GM06990 (cell line): ENCODE data around the gene SRPK1.

Source experiments
- DNase-seq: peaks from one replicate; pipeline ENCODE4 v3.0.0-alpha.2; 2011; ENCODE audit not compliant: insufficient read length; ENCODE audit errors: extremely low read depth
- H3K27me3 ChIP-seq: replicated peaks from 2 replicates; pipeline ENCODE4 v1.6.0; 2011; ENCODE audit warnings: low read length; ENCODE audit not compliant: control insufficient read depth, insufficient read depth
- H3K36me3 ChIP-seq: 2 replicates; pipeline ENCODE4 v1.5.1; 2011; ENCODE audit warnings: low read length; ENCODE audit not compliant: control insufficient read depth, insufficient read depth
- H3K4me3 ChIP-seq: replicated peaks from 2 replicates; pipeline ENCODE4 v1.5.1; 2011; ENCODE audit warnings: low read depth, mild to moderate bottlenecking, control low read depth, low read length
- TF ChIP-seq, protein P1 (sequence below): IDR thresholded peaks from 2 replicates; pipeline ENCODE4 v1.5.1; 2011; ENCODE audit warnings: low read length, control low read depth, mild to moderate bottlenecking, inconsistent platforms; ENCODE audit not compliant: insufficient read depth, poor library complexity, severe bottlenecking

SRPK1 gene

GRCh38 chr6:35907750-35908149 lies 13.1 kb downstream of the SRPK1 start:
- TF ChIP-seq, protein P1, sequence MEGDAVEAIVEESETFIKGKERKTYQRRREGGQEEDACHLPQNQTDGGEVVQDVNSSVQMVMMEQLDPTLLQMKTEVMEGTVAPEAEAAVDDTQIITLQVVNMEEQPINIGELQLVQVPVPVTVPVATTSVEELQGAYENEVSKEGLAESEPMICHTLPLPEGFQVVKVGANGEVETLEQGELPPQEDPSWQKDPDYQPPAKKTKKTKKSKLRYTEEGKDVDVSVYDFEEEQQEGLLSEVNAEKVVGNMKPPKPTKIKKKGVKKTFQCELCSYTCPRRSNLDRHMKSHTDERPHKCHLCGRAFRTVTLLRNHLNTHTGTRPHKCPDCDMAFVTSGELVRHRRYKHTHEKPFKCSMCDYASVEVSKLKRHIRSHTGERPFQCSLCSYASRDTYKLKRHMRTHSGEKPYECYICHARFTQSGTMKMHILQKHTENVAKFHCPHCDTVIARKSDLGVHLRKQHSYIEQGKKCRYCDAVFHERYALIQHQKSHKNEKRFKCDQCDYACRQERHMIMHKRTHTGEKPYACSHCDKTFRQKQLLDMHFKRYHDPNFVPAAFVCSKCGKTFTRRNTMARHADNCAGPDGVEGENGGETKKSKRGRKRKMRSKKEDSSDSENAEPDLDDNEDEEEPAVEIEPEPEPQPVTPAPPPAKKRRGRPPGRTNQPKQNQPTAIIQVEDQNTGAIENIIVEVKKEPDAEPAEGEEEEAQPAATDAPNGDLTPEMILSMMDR: no peak
- peaks cover 8% of the 10 kb centered on the region for H3K36me3 ChIP-seq
- no peak for DNase-seq
- H3K4me3 ChIP-seq: no peak overlapping the region
- no peaks in the 10 kb centered on the region for H3K27me3 ChIP-seq

- Histone ChIP-seq H3K27me3 (no peaks in the 10 kb centered on the region), H3K4me3 (no peak overlapping the region), H3K36me3 (peaks cover 6% of the 10 kb centered on the region)
- TF ChIP-seq, protein P1: no peak
- DNase-seq: no peak
Observed at GRCh38 chr6:35906499-35906846, 14.4 kb downstream of the SRPK1 start.

DNA sequence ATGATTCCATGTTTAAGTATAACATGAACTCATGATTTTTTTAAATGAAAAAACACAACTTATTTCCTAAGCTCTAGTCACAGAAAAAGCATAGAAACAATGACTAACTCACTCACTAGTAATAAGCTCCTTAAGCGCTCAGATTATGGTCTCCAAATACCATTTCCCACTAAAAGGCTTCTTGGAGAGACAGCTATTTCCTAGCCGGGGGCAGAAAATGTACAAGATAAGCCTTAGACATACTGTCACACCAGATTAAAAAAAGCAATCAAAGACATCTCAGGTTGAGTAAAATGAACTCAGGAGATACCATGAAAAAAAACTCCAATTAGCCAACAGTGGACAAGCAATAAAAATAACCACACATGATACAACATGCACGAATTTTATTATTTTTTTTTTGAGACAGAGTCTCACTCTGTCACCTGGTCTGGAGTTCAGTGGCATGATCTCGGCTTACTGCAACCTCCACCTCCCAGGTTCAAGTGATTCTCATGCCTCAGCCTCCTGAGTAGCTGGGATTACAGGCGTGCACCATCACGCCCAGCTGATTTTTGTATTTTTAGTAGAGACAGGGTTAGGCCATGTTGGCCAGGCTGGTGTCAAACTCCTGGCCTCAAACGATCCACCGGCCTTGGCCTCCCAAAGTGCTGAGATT lies 14.9 kb downstream of the SRPK1 start:
- Histone ChIP-seq H3K36me3 (peaks cover 6% of the 10 kb centered on the region), H3K4me3 (no peak overlapping the region), H3K27me3 (no peaks in the 10 kb centered on the region)
- no peak for DNase-seq
- TF ChIP-seq, protein P1: no peak

DNA sequence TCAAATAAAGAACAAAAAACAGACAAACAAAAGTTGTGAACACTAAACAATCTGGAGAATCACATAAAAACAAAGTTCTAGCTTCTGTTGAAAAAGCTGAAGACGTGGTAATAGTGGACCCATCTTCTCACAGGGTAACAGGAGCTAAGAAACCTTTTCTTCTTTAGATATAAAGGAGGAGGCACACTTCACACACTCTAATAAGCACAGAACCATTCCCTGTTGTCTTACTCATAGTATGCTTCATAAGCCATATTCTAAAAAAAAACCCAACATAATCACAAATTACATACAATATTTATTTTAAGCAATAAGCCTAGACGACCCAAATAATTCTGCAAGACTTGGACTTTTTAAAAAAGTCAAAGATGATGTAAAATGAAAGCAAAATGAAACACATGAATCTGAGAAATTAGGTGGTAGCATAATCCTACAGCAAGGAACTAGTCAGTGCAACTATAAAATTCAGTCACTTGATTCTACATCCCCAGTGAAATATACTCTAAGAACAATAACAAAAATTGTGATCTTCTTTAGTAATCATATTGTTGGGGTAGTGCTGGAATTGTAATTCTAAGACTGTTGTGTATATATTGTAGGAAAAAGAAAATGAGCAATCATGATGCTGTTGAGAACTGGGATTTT lies 15.6 kb downstream of the SRPK1 start:
- H3K27me3 ChIP-seq: no peaks in the 10 kb centered on the region
- no peak overlapping the region for H3K4me3 ChIP-seq
- H3K36me3 ChIP-seq: peaks cover 4% of the 10 kb centered on the region
- no peak for DNase-seq
- TF ChIP-seq, protein P1: no peak

- H3K36me3 ChIP-seq: peaks cover 4% of the 10 kb centered on the region
- no peak for DNase-seq
- H3K27me3 ChIP-seq: no peaks in the 10 kb centered on the region
- no peak overlapping the region for H3K4me3 ChIP-seq
- TF ChIP-seq, protein P1: no peak
Observed at GRCh38 chr6:35903679-35904078, 17.2 kb downstream of the SRPK1 start.
